Fibroblast of skin of abdomen (primary cell): ENCODE results near the gene CD52.

Experiments used
- DNase-seq: peaks from one replicate; pipeline ENCODE4 v3.0.0-alpha.2; 2013

The CD52 gene

GRCh38 chr1:26335774-26336476 is 18.2 kb downstream of the CD52 start:
- DNase-seq: no peak

GRCh38 chr1:26336477-26337205 is 18.9 kb downstream of the CD52 start:
- DNase-seq: no peak

GRCh38 chr1:26337206-26337535 is 19.4 kb downstream of the CD52 start:
- no peak for DNase-seq

GRCh38 chr1:26337625-26338024 is 19.9 kb downstream of the CD52 start:
- DNase-seq: no peak

- DNase-seq: no peak
Observed at GRCh38 chr1:26338670-26339069, 20.9 kb downstream of the CD52 start.

GRCh38 chr1:26340047-26340481 is 22.3 kb downstream of the CD52 start:
- no peak for DNase-seq

GRCh38 chr1:26344147-26344920 is 26.6 kb downstream of the CD52 start:
- no peak for DNase-seq

GRCh38 chr1:26345718-26346117 is 28.0 kb downstream of the CD52 start:
- no peak for DNase-seq

- DNase-seq: no peak
Observed at GRCh38 chr1:26346274-26347033, 28.7 kb downstream of the CD52 start.

GRCh38 chr1:26349188-26349876 is 31.6 kb downstream of the CD52 start:
- peak; percentile 40 for DNase-seq

- no peak for DNase-seq
Observed at GRCh38 chr1:26349877-26350244, 32.1 kb downstream of the CD52 start.

- DNase-seq: no peak
Observed at GRCh38 chr1:26350343-26350700, 32.6 kb downstream of the CD52 start.

- no peak for DNase-seq
Observed at GRCh38 chr1:26350701-26351589, 33.2 kb downstream of the CD52 start.

GRCh38 chr1:26351590-26352337 is 34.0 kb downstream of the CD52 start:
- peak; percentile 37 for DNase-seq

GRCh38 chr1:26352338-26352679 is 34.6 kb downstream of the CD52 start:
- DNase-seq: no peak

GRCh38 chr1:26353210-26353859 is 35.6 kb downstream of the CD52 start:
- no peak for DNase-seq

- no peak for DNase-seq
Observed at GRCh38 chr1:26353976-26354820, 36.4 kb downstream of the CD52 start, which contains the start of gene CRYBG2. TSS of gene CRYBG2 (minus strand) at chr1:26354130. CDS start at chr1:26346657, 7,473 bp downstream.

GRCh38 chr1:26354972-26355371 is 37.2 kb downstream of the CD52 start:
- no peak for DNase-seq

GRCh38 chr1:26356106-26356505 is 38.3 kb downstream of the CD52 start:
- DNase-seq: no peak
